ENCODE results near the gene GRM4.

- TF ChIP-seq CTCF (IDR thresholded peaks at IDR 0.05) (no peak), POLR2A (IDR thresholded peaks at IDR 0.05) (no peak), EP300 (IDR thresholded peaks at IDR 0.05) (no peak), POLR2AphosphoS5 (IDR thresholded peaks at IDR 0.05) (no peak)
Observed at GRCh38 chr6:34161857-34162515, 16.1 kb upstream of the GRM4 start.
